OCI-LY7 (cell line): ENCODE measurements around the gene GTPBP2. TPM values are rescaled to one million over a fixed set of nuclear protein-coding genes. Genes with fewer than 3 reads are reported as not detected.

Source experiments
- BruUV-seq: library from RNA; stranded (reverse); fragments of 400-500 nt; replicated peaks from 2 replicates; lab custom pipeline; 2021; lab: Mats Ljungman, UMichigan
- CTCF ChIA-PET: fragments of 300-600 bp; sonication (Branson Sonifier 250); formaldehyde crosslinking; loops from one replicate; lab custom pipeline; 2022; ENCODE audit warnings: antibody characterized with exemption; ENCODE audit not compliant: unreplicated experiment; lab: Charles Lee
- POLR2A ChIA-PET: fragments of 300-600 bp; sonication (Branson Sonifier 250); formaldehyde crosslinking; loops from one replicate; lab custom pipeline; 2022; ENCODE audit warnings: antibody characterized with exemption; lab: Charles Lee
- DNase-seq: peaks from one replicate; pipeline ENCODE4 v3.0.0-alpha.2; 2015; ENCODE audit warnings: low spot score
- H2AFZ ChIP-seq: fragments of 200-600 bp; sonication (generic), shearing (Covaris generic); 2 replicates; pipeline ENCODE4 v1.6.1; 2014; ENCODE audit warnings: mild to moderate bottlenecking, antibody characterized with exemption, low read length, moderate library complexity
- H3K27ac ChIP-seq: fragments of 200-600 bp; sonication (generic); 2 replicates; pipeline ENCODE4 v1.5.1; 2014; ENCODE audit warnings: mixed run types, low read depth, mild to moderate bottlenecking, moderate library complexity, low read length, inconsistent platforms; ENCODE audit not compliant: poor library complexity, severe bottlenecking
- H3K36me3 ChIP-seq: fragments of 200-600 bp; sonication (generic); 2 replicates; pipeline ENCODE4 v1.6.1; 2014; ENCODE audit warnings: mild to moderate bottlenecking, antibody characterized with exemption, low read length, moderate library complexity, mixed read lengths; ENCODE audit not compliant: insufficient read depth
- H3K4me1 ChIP-seq: fragments of 200-600 bp; sonication (generic); 2 replicates; pipeline ENCODE4 v1.5.1; 2014; ENCODE audit warnings: mild to moderate bottlenecking, low read length; ENCODE audit not compliant: insufficient read depth, poor library complexity, severe bottlenecking
- H3K4me2 ChIP-seq: fragments of 200-600 bp; sonication (generic); 2 replicates; pipeline ENCODE4 v1.6.1; 2014; ENCODE audit warnings: mild to moderate bottlenecking, low read length
- H3K4me3 ChIP-seq: fragments of 200-600 bp; sonication (generic); 2 replicates; pipeline ENCODE4 v1.5.1; 2014; ENCODE audit warnings: mild to moderate bottlenecking, low read depth, low read length; ENCODE audit not compliant: poor library complexity, severe bottlenecking
- H3K79me2 ChIP-seq: fragments of 200-600 bp; sonication (generic); 2 replicates; pipeline ENCODE4 v1.6.1; 2016; ENCODE audit warnings: low read depth, mild to moderate bottlenecking, low read length, moderate library complexity, mixed read lengths; ENCODE audit not compliant: insufficient read depth
- H3K9me2 ChIP-seq: fragments of 200-600 bp; sonication (generic); 2 replicates; pipeline ENCODE4 v1.6.1; 2016; ENCODE audit warnings: mild to moderate bottlenecking, low read length, mixed read lengths; ENCODE audit not compliant: insufficient read depth
- H3K9me3 ChIP-seq: fragments of 200-600 bp; sonication (generic); 2 replicates; pipeline ENCODE4 v1.6.1; 2014; ENCODE audit warnings: mild to moderate bottlenecking, mixed run types, low read length, mixed read lengths
- H4K20me1 ChIP-seq: fragments of 200-600 bp; sonication (generic); 2 replicates; pipeline ENCODE4 v1.6.1; 2014; ENCODE audit warnings: mild to moderate bottlenecking, antibody characterized with exemption, low read length, moderate library complexity, mixed read lengths; ENCODE audit not compliant: insufficient read depth
- EZH2phosphoT487 ChIP-seq: fragments of 200-600 bp; sonication (generic); IDR thresholded peaks from 2 replicates; pipeline ENCODE4 v1.6.1; 2018; ENCODE audit warnings: low read depth, borderline replicate concordance, mild to moderate bottlenecking, mixed run types, antibody characterized with exemption, low read length, moderate library complexity, mixed read lengths
- intact Hi-C: fragments of 100-400 bp; cut with micrococcal nuclease; formaldehyde crosslinking; loops from one replicate; pipeline ENCODE4 v1.10.0; 2022; ENCODE audit not compliant: unreplicated experiment
- total RNA-seq, 2 experiments: library from RNA; depleted of rRNA in 1 of 2; stranded (reverse); fragments of >200 nt in 1 of 2; shearing (Covaris generic) in 1 of 2; gene quantifications; 2 replicates each; pipeline ENCODE4 v1.2.3, GENCODE V29; 2014 to 2022
- TF ChIP-seq, protein P1 (sequence below): fragments of 200-600 bp; sonication (generic); conservative IDR thresholded peaks from 2 replicates; pipeline ENCODE4 v1.5.1; 2014; ENCODE audit warnings: mild to moderate bottlenecking, antibody characterized with exemption, low read length, moderate library complexity, mixed read lengths

GTPBP2 gene
- total RNA-seq, 2 experiments from 2014 or later, result 64.8 to 86.5 TPM

DNA sequence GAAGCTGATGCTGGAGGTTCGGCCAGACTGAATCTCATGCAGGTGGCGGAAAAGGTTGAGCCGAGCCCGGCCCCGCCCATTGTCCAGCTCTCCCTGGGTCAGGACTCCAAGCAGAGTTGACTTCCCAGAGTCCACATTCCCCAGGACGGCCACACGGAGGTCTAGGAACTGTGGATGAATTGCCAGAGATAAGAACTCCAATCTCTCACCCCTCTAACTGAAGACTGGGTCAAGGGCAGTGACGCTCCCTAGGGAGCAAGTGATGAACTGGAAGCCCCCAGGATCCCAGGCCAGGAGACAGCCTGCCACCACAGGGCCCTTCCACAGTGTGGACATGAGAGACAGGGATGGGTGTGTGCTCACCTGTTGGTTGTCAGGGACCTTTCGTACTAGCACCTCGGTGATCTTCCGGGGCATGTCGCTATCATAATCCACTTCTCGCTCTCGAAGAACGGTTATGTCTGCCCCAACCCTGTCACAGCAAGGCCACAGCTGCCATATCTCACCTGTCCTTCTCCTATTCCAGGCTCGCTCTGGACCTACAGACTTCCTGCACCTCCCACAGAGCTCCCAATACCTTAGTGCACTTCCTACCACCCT, 3.6 kb downstream of the GTPBP2 start:
- peaks cover 70% of the 10 kb centered on the region for H3K36me3 ChIP-seq
- H2AFZ ChIP-seq, result no peak overlapping the region
- H3K4me3 ChIP-seq, result no peak overlapping the region
- peaks cover 23% of the 10 kb centered on the region for H3K4me1 ChIP-seq
- no peaks in the 10 kb centered on the region for H4K20me1 ChIP-seq
- DNase-seq, result no peak
- ChIA-PET POLR2A (no interaction called here), CTCF (no interaction called here)
- TF ChIP-seq EZH2phosphoT487, result no peak
- TF ChIP-seq, protein P1, sequence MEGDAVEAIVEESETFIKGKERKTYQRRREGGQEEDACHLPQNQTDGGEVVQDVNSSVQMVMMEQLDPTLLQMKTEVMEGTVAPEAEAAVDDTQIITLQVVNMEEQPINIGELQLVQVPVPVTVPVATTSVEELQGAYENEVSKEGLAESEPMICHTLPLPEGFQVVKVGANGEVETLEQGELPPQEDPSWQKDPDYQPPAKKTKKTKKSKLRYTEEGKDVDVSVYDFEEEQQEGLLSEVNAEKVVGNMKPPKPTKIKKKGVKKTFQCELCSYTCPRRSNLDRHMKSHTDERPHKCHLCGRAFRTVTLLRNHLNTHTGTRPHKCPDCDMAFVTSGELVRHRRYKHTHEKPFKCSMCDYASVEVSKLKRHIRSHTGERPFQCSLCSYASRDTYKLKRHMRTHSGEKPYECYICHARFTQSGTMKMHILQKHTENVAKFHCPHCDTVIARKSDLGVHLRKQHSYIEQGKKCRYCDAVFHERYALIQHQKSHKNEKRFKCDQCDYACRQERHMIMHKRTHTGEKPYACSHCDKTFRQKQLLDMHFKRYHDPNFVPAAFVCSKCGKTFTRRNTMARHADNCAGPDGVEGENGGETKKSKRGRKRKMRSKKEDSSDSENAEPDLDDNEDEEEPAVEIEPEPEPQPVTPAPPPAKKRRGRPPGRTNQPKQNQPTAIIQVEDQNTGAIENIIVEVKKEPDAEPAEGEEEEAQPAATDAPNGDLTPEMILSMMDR, result no peak
- no peaks in the 10 kb centered on the region for H3K9me3 ChIP-seq
- intact Hi-C loops, result no loop called here
- H3K4me2 ChIP-seq, result no peak overlapping the region
- H3K79me2 ChIP-seq, result peaks cover 19% of the 10 kb centered on the region; the same call in 1 of the 2 replicates
- H3K9me2 ChIP-seq, result no peaks in the 10 kb centered on the region
- no TSS peak for BruUV-seq
- no peak overlapping the region for H3K27ac ChIP-seq

DNA sequence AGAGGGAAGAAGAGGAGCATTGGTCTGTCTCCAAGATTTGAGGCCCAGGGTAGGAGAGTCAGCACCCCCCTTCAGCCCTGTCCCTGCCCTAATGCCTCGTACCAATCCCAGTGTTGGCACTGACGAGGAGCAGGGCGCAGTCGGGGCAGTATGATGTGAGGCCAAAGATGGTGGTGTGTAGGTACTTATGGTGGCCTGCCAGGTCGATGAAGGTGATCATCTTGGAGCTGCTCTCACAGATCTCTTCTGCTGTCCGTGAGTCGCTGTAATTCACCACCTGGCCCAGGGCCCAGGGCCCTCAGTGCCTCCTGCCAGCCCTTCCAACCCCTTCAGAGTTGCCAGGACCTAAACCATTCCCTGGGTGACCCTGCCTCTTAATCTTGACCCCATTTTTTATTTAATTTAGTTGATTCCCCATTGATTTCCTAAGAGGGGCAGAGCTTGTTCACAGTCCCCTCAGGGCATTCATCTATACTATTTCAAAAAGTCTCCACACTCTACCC, 4.2 kb downstream of the GTPBP2 start:
- intact Hi-C loops, result no loop called here
- H3K27ac ChIP-seq, result no peak overlapping the region
- TF ChIP-seq, protein P1, result no peak
- TF ChIP-seq EZH2phosphoT487, result no peak
- no peaks in the 10 kb centered on the region for H3K9me2 ChIP-seq
- peaks cover 19% of the 10 kb centered on the region; the same call in 1 of the 2 replicates for H3K79me2 ChIP-seq
- CTCF ChIA-PET, result no interaction called here
- H3K4me3 ChIP-seq, result no peak overlapping the region
- no peaks in the 10 kb centered on the region for H3K9me3 ChIP-seq
- no TSS peak for BruUV-seq
- H4K20me1 ChIP-seq, result no peaks in the 10 kb centered on the region
- no peak for DNase-seq
- no peak overlapping the region for H2AFZ ChIP-seq
- POLR2A ChIA-PET, result no interaction called here
- no peak overlapping the region for H3K4me2 ChIP-seq
- peaks cover 18% of the 10 kb centered on the region for H3K4me1 ChIP-seq
- H3K36me3 ChIP-seq, result peaks cover 75% of the 10 kb centered on the region

DNA sequence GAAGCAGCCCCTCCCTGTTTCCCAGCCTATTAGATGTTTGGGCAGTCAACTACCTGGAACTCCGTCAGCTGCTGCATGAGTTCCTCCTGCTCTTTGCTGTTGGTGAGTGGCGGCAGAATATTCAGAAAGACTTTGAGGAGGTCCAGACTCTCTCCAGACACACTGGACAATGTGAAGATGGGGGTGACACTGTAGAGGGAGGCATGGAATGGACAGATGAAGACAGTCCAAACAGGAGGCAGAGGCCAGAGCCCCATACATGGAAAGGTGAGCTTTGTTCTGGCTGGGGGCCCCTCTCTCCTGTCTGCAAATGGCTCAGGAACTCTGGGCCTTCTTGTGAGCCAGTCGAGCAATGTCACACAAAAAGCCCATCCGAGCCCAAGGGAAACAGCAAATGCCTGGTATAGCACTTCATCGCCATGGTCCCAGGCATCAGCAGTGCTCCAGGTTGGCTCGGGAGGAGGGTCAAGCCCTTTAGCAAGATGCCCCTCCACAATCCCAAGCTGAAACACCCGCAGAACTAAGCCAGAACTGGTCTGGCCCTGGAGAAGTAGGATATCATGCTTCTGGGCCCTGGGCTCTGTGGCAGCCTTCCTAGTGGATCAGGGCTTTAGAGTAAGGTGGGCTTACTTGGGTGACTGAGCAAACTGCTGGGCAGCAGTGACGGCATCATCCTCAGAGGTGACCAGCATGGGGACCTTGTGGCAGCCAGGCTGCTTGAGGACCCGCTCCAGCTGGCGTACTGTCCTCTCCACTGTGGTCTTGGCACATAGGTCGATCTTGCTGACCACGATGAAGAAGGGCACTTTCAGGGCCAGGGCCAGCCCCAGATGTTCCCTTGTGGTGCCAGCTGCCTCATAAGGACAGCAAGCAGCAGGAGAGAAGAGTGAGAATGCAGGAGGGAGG, 4.9 kb downstream of the GTPBP2 start:
- Histone ChIP-seq H3K4me1 (peaks cover 18% of the 10 kb centered on the region), H3K36me3 (peaks cover 82% of the 10 kb centered on the region), H3K4me2 (no peak overlapping the region), H3K79me2 (peaks cover 19% of the 10 kb centered on the region; the same call in 1 of the 2 replicates), H2AFZ (no peak overlapping the region), H4K20me1 (no peaks in the 10 kb centered on the region), H3K27ac (no peak overlapping the region), H3K9me2 (no peaks in the 10 kb centered on the region), H3K9me3 (no peaks in the 10 kb centered on the region), H3K4me3 (no peak overlapping the region)
- DNase-seq, result no peak
- no TSS peak for BruUV-seq
- intact Hi-C loops, result no loop called here
- TF ChIP-seq, protein P1, result no peak
- TF ChIP-seq EZH2phosphoT487, result no peak
- ChIA-PET POLR2A (no interaction called here), CTCF (no interaction called here)
